DMS153 (cell line): ENCODE results near the gene SIGLEC8.
"Not testable (repeated sequence)": the region's sequence is repeated elsewhere in the genome, so short reads cannot be mapped to it uniquely, and the experiment has no call there.

Experiments
- DNase-seq: peaks from one replicate; lab custom pipeline; 2025; lab: John Stamatoyannopoulos, UW

The SIGLEC8 gene

GRCh38 chr19:51473009-51473707 lies 14.9 kb upstream of the SIGLEC8 start:
- DNase-seq: peak; percentile 23

GRCh38 chr19:51472607-51473006 lies 14.4 kb upstream of the SIGLEC8 start:
- DNase-seq: no peak

GRCh38 chr19:51471527-51471926 lies 13.3 kb upstream of the SIGLEC8 start:
- no peak for DNase-seq

- no peak for DNase-seq
These were observed 12.7 kb upstream of the SIGLEC8 start for GRCh38 chr19:51470966-51471365.

- DNase-seq: no peak
These were observed 11.4 kb upstream of the SIGLEC8 start for GRCh38 chr19:51469629-51470028.

- no peak for DNase-seq
These were observed 10.9 kb upstream of the SIGLEC8 start for GRCh38 chr19:51469162-51469561.

GRCh38 chr19:51468545-51468920 lies 10.3 kb upstream of the SIGLEC8 start:
- DNase-seq: no peak

GRCh38 chr19:51467864-51468544 lies 9.8 kb upstream of the SIGLEC8 start:
- DNase-seq: no peak

GRCh38 chr19:51466723-51467122 lies 8.5 kb upstream of the SIGLEC8 start:
- no peak for DNase-seq

GRCh38 chr19:51463976-51464581 lies 5.8 kb upstream of the SIGLEC8 start:
- not testable (repeated sequence) for DNase-seq

GRCh38 chr19:51462681-51463080 lies 4.4 kb upstream of the SIGLEC8 start:
- no peak for DNase-seq

GRCh38 chr19:51462276-51462675 lies 4.0 kb upstream of the SIGLEC8 start:
- no peak for DNase-seq

- DNase-seq: no peak
These were observed 3.5 kb upstream of the SIGLEC8 start for GRCh38 chr19:51461723-51462161.

GRCh38 chr19:51460164-51460992 lies 2.1 kb upstream of the SIGLEC8 start:
- no peak for DNase-seq

- no peak for DNase-seq
These were observed 748 bp upstream of the SIGLEC8 start for GRCh38 chr19:51458899-51459505.

GRCh38 chr19:51457351-51458013 lies 772 bp downstream of the SIGLEC8 start:
- DNase-seq: no peak

GRCh38 chr19:51456541-51457290 lies 1.5 kb downstream of the SIGLEC8 start:
- DNase-seq: no peak

- no peak for DNase-seq
These were observed 7.4 kb downstream of the SIGLEC8 start for GRCh38 chr19:51450730-51451307.

GRCh38 chr19:51448411-51449016 lies 9.7 kb downstream of the SIGLEC8 start:
- no peak for DNase-seq

- no peak for DNase-seq
These were observed 10.2 kb downstream of the SIGLEC8 start for GRCh38 chr19:51448011-51448410.
